ENCODE measurements around the gene PGC. TPM values are rescaled to one million over a fixed set of nuclear protein-coding genes. Genes with fewer than 3 reads are reported as not detected.
A peak's percentile ranks its signal among the peaks of the same experiment; 100 is the strongest.

Gene PGC
- total and polyA plus RNA-seq, 2 of the 8 experiments (the other 6 are each of a cell fraction or from before 2014, with no cell fraction given) = 0.09 TPM; not detected in 1

- H2BK5ac ChIP-seq (ENCODE audit: low read depth, low read length) = 0 out of 2 replicates have a peak overlapping the region, but pooled peaks have one; percentile 39
- H2BK120ac ChIP-seq (replicated peaks; ENCODE audit: low read depth, low read length) = no peak overlapping the region
- no peak overlapping the region for H3K23ac ChIP-seq (ENCODE audit: insufficient read length)
- no peak for DNase-seq (ENCODE audit: low read depth in 1 of 2, low spot score in 2 of 2)
- no peak overlapping the region for H3K4me3 ChIP-seq (ENCODE audit: extremely low read depth in 1 of 4, insufficient read depth in 2 of 4, low read depth in 3 of 4, low read length in 4 of 4)
- no peaks in the 10 kb centered on the region for H3K9me3 ChIP-seq (ENCODE audit: insufficient read depth in 2 of 2, low read depth in 1 of 2, low read length in 1 of 2)
- no peaks in the 10 kb centered on the region for H3K36me3 ChIP-seq (ENCODE audit: control insufficient read depth in 2 of 4, insufficient read depth in 4 of 4, low read length in 3 of 4)
- peaks cover 0 to 2% of the 10 kb centered on the region in 2 experiments for H4K20me1 ChIP-seq (replicated peaks in 1 of 2; ENCODE audit: control insufficient read depth in 1 of 2, insufficient read depth in 2 of 2, low read length in 2 of 2)
- H4K91ac ChIP-seq (replicated peaks; ENCODE audit: insufficient read length, low read length) = no peak overlapping the region
- H3K4ac ChIP-seq (replicated peaks; ENCODE audit: insufficient read length, low read depth, low read length) = no peak overlapping the region
- H3K79me2 ChIP-seq (ENCODE audit: control insufficient read depth in 1 of 2, insufficient read depth in 2 of 2, low read length in 2 of 2) = no peaks in the 10 kb centered on the region
- H3K79me1 ChIP-seq (ENCODE audit: low read depth, low read length) = no peaks in the 10 kb centered on the region
- no peak overlapping the region for H3K4me2 ChIP-seq (ENCODE audit: insufficient read depth in 1 of 2, low read depth in 2 of 2, low read length in 2 of 2)
- no peak overlapping the region for H3K18ac ChIP-seq (ENCODE audit: extremely low read depth, low read length)
- no peak overlapping the region for H2AK5ac ChIP-seq (ENCODE audit: low read depth, low read length)
- ChIA-PET CTCF (ENCODE audit: partially characterized antibody) (interaction anchor here (0.6 to 3.0 kb wide), 3 partner anchors 13 to 361 kb away, joined by 3 to 15 read pairs (median 4); no protein-coding TSS in a partner anchor), POLR2A (ENCODE audit: partially characterized antibody) (interaction anchor here (0.7 kb wide), 1 partner anchor 13 kb away, joined by 3 read pairs; no protein-coding TSS in a partner anchor)
- no peak overlapping the region for H2BK20ac ChIP-seq (ENCODE audit: low read length)
- peaks cover 12 to 39% (median 23%) of the 10 kb centered on the region in 4 experiments for H3K4me1 ChIP-seq (replicated peaks in 1 of 4; ENCODE audit: control insufficient read depth in 3 of 4, insufficient read depth in 4 of 4, low read length in 3 of 4)
- FAIRE-seq = no peak
- H3K56ac ChIP-seq (replicated peaks; ENCODE audit: insufficient read length, low read depth, low read length) = no peak overlapping the region
- H3K23me2 ChIP-seq (ENCODE audit: low read depth, low read length) = peaks cover 6% of the 10 kb centered on the region; the same call in 1 of the 2 replicates
- H2BK12ac ChIP-seq (ENCODE audit: low read depth, low read length) = no peak overlapping the region
- peaks cover 0 to 4% (median 2%) of the 10 kb centered on the region in 4 experiments; a peak in 3 of 7 replicates for H3K27me3 ChIP-seq (replicated peaks in 1 of 4; ENCODE audit: control insufficient read depth in 3 of 4, extremely low read depth in 1 of 4, insufficient read depth in 3 of 4, low read length in 3 of 4)
- H2AFZ ChIP-seq (ENCODE audit: low read length) = no peak overlapping the region
- WGBS, 2 experiments (ENCODE audit: extremely low coverage in 1 of 2, insufficient coverage in 1 of 2, insufficient read length in 1 of 2, insufficient replicate concordance in 2 of 2, low coverage in 1 of 2, low lambda C conversion rate in 2 of 2, missing lambda C conversion rate in 1 of 2) = 81% methylated on average over 7 of the region's 7 CpGs; no CpG with 5 or more reads in 1 of the 2 experiments
- no peak overlapping the region for H3K9ac ChIP-seq (replicated peaks in 1 of 4; ENCODE audit: extremely low read depth in 1 of 4, low read depth in 3 of 4, low read length in 3 of 4)
- H3K27ac ChIP-seq (ENCODE audit: low read depth, low read length) = no peak overlapping the region
- no peak overlapping the region for H3K14ac ChIP-seq (ENCODE audit: insufficient read length)
- TF ChIP-seq RXRA (IDR thresholded peaks at IDR 0.05; ENCODE audit: insufficient read depth, low read depth, low read length) = 0 out of 2 replicates have a peak, but pooled peaks have one; percentile 3
- TF ChIP-seq KDM1A (IDR thresholded peaks at IDR 0.05; ENCODE audit: borderline replicate concordance, low read length) = no peak
- no peak overlapping the region for H4K5ac ChIP-seq (ENCODE audit: insufficient read length, low read depth, low read length)
- no peak overlapping the region for H4K8ac ChIP-seq (ENCODE audit: extremely low read depth, insufficient read depth, low read length)
- H2BK15ac ChIP-seq (ENCODE audit: low read length) = no peak overlapping the region
Measured at GRCh38 chr6:41728954-41729353, 18.2 kb downstream of the PGC start.

All from H1 (cell line).